ENCODE measurements around the gene AXIN2.
A peak's percentile ranks its signal among the peaks of the same experiment; 100 is the strongest.

Gene AXIN2

DNA sequence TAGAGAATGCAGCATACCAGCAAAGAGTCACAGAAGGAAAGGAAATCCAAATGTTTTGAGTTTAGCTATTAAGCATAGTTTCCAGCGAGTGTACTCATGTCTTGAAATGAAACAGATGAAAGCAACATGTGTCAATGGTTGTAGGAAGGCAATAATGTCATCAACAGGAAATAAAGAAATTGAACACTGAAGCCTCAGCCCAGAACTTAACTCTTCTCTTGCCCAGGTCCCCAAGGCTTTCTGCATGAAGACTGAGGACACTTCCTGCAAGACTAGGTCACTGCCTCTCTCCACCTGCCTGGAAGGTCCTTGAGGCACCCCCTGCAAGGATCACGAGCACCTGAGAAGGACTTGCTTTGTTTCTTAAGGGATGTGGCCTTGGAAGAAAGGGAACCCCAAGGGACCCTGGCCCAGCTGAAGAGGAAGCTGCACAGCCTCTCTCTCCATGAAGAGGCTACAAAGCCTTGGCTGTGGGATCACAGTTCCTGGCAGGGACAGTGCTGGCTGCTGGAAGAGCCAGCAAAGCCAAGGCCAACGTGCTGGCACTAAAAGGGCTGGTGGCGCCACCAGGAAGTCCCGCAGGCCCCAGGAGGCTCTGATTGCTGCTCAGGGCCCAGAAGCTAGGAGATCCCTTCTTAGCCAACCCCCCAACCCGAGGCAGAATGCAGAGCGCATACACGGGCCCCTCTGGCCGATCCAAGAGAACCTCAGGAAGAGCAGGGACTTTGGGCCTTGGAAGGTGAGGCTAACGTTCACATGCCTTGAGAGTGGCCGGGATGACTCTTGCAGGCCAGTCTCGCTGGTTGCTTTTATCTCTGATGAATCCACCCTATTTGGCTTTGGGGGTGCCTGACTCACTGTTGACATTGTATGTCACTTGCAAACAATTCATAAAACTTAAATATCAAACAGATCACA, 23.4 kb upstream of the AXIN2 start:
- no peak for DNase-seq (ENCODE audit: low read depth)

DNA sequence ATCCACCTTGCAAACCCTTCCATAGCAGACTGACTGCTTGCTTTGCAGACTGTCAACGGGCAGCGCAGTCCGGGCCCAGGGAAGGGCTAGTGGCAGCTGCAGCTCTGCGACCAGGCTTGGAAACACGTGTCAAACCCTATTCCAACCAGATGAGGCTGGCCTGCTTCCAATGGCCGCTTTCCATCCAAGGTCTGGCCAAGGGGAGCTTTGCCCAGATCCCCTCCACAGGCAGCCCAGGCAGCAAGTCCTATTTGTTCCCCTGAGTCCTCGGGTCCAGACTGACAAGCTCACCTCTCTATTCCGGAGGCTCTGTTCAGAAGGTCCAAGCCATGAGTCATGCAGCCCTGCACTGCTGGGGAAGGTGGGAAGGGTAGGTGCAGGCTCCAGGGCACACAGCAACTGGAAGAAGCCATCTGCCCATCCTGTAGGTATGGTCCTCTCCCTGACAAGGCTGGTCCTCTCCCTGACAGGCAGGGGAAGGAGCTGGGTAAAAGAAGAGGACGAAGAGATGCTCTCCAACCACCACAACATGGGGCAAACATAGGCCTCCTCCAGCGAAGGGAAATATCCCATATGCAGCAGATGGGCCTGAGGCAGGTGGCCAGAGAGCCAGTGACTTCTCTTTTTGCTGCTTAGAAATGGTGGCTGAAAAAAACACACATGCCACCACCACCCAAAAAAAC, 22.6 kb upstream of the AXIN2 start:
- DNase-seq (ENCODE audit: low read depth), result no peak

- DNase-seq (ENCODE audit: low read depth), result no peak
Measured at GRCh38 chr17:65576939-65577338, 15.5 kb upstream of the AXIN2 start.

- DNase-seq (ENCODE audit: low read depth), result no peak
Measured at GRCh38 chr17:65573282-65573602, 11.8 kb upstream of the AXIN2 start.

- DNase-seq (ENCODE audit: low read depth), result no peak
Measured at GRCh38 chr17:65572581-65573281, 11.3 kb upstream of the AXIN2 start.

DNA sequence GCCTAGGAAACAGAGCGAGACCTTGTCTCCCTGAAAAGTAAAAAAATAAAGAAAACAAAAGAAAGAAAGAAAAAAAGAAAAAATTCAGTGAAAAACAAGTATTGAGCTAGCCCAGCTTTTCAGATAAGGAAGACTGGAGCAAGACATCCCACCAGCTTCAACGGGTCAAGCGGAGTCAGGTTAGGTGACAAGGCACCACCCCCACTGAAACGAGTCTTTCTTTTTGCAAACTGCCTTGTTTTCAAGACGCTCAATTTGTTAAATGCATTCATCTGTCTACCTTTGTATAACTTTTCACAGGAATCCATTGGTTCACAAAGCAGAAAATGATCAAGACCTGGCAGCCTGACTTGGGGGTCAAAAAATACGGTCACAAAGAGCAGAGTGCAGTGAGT, 10.7 kb upstream of the AXIN2 start:
- DNase-seq (ENCODE audit: low read depth), result no peak

DNA sequence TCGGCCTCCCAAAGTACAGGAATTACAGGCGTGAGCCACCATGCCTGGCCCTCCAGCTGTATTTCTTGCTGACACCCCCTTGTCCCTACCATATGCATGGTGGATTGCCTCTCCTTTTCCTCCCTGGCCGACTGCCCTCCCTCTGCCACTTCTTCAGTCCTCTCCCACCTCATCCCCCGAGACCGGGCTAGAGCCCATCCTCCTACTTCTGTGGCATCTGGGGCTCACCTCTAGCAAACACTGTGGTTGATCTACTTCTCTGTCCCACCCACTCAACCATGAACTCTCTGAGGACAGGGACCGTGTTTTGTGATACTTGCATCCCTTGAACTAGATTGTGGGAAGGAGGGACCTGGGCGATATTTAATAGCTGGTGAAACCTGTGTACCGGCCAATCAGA, 7.5 kb upstream of the AXIN2 start:
- no peak for DNase-seq (ENCODE audit: low read depth)

GRCh38 chr17:65567566-65567965, 6.1 kb upstream of the AXIN2 start:
- DNase-seq (ENCODE audit: low read depth), result no peak

GRCh38 chr17:65565559-65565958, 4.1 kb upstream of the AXIN2 start:
- no peak for DNase-seq (ENCODE audit: low read depth)

DNA sequence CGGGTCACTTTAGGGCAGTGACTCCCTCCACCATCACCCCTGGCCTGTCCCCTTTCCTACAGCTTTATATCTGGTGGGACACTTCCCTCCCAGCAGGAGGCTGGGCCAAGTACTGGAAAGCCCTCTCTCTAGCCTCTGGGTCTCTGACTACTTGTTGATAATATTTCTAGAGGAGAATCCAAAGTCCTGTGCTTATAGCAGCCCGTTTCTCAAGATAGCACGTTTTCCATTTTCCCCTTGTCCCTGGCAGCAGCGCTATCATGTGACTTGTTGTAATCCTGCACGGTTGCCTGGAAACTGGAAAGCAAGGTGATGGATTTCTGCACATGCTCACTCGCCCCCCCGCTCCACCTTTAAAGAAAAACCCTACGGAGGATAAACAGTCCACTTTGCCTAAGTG, 3.3 kb upstream of the AXIN2 start:
- no peak for DNase-seq (ENCODE audit: low read depth)

DNA sequence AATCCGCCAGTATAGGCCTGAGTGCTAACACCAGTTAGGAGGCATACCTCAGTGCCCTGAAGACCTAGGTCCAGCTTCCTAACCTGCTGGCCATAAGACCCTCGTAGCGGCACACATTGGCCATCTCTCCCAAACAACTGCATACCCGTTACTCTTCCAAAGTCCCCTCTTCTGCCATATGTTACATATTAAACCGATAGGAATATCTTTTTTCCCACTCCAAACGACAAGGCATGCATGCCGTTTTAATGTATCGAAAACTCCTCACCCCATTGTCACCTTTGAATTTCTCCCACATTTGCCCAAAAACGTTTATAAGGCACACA, 721 bp upstream of the AXIN2 start:
- no peak for DNase-seq (ENCODE audit: low read depth)

DNA sequence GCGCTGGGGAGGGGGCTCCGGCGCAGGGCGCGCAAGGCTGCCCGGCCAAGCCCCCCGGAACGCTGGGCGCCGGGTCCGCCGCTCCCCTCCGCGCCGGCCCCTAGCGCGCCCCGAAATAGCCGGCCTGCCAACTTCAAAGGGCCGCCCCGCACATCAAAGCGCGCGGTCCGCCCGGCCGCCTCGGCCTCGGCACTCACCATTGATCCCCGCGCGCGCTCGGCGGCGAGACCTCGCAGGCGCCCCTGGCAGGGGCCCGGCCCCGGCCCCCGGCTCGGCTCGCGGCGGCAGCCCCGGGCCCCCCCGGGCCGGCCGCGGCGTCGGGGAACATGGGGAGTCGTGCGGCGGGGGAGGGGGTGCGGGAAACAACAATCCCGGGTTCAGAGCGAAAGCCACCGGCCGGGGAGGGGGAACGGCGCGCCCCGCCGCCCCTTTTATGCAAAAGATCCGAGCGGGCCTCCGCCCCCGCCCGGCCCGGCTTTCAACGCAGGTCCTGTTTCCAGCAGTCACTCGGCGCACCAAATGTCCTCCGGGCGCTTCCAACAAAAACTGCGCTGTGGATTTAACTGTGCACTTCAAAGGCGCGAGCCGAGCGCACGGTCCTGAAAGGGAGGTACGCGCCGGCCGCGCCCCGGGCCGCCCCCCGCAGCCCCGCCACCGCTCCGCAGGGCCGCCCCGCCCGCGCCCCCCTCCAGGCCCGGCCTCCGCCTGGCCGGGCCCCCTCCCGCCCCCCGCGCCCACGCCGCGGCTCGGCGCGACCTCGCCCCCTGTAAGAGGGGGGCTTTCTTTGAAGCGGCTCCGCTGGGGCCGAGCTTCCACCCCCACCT, 608 bp downstream of the AXIN2 start:
- DNase-seq (ENCODE audit: low read depth), result peak; percentile 38

DNA sequence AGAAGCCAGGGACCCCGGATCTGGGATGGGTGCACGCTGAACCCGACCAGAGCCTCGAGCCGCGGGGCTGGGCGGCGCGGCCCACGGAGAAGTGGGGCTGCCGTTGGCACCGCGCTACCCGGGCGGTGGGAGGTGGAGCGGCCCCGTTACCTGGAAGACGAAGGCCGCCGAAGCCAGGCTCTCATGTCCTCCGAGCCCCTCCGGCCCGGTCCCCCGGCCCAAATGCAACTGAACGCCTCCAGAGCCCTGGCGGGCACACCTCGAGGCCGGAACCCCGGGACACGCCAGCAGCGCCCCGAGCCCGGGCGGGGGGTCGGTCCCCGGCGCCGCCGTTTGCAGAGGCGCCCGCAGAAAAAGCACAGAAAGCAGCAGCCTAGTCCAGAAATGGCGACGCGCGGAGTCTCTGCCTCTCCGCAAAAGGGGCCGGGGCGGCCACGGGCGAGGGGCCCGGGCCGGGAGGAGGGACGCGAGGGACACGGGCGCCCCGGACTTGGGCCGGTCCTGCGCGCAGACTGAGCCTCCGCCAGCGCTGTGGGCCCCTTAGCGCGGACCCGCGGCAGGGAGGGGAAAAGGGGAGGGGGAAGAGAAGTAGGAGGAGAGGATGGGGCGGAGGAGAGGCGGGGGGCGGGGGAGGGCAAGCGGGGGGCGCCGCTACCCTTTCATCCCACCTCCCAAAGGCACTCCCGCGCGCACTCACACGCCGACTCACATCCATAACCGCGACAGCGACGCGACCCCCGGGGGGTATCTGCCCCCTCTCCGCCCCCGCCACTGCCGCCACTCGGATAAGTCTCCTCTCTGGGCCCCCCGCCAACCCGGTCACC, 1.4 kb downstream of the AXIN2 start:
- no peak for DNase-seq (ENCODE audit: low read depth)

DNA sequence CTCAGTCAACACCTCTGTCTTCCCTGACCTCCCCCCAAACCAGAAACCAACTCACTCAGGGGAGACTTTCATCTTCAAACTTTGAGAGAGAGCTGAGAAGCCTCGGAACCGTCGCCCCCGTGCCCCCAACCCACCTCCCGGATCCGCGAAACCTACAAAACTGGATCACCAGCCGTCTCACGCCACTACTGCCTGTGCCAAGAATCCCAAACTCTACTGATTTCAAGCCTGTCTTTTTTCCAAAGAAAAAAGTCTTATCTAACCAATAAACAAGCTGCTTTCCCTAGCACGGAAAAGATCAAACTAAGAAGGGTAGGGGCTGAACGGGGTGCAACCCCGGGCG, 2.0 kb downstream of the AXIN2 start:
- DNase-seq (ENCODE audit: low read depth), result no peak

DNA sequence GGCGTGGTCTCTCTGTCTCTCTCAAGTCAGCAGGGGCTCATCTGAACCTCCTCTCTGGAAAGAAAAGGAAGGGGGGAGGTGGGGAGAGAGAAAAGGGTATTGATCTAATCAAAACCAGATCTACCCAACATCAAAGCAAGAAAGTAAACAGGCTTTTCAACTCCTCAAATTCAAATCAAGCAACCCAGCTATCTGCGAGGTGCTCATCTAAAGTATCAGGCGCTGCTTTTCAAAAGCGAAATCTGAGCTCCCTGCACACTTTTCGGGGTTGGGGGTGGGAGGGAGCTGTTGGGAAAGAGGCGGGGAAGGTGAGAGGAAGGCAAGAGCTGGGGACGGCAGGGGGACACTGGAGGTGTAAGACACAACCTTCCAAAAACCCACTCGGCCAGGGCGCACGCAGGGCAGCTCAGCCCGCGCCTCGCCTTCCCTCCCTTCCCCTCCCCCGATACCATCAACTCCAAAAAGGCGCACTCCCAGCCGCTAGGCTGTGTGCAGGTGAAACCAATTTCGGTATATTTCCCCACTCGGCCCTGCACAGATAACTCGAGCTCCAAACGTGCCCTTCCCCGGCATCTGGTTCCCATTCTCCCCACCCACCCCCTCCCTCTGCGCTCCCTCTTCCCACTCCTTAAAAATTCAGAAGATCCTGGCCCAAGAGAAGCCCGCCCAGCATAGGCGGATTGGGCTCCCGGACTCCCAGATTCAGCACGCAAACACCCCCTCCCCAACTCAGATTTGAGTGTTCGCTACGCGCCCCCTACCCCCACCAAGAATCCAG, 2.6 kb downstream of the AXIN2 start:
- DNase-seq (ENCODE audit: low read depth), result no peak

GRCh38 chr17:65558311-65558682, 3.2 kb downstream of the AXIN2 start:
- DNase-seq (ENCODE audit: low read depth), result no peak

- DNase-seq (ENCODE audit: low read depth), result no peak
Measured at GRCh38 chr17:65557349-65558310, 3.8 kb downstream of the AXIN2 start.

- DNase-seq (ENCODE audit: low read depth), result no peak
Measured at GRCh38 chr17:65556910-65557348, 4.5 kb downstream of the AXIN2 start.

Data from stimulated activated CD8-positive, alpha-beta memory T cell treated with anti-CD3 and anti-CD28 coated beads, Interleukin-7, amount 100 ng/mL, for 24 hours (primary cell).